Measurements from ENCODE around the gene RHBDD1. TPM values are rescaled to one million over a fixed set of nuclear protein-coding genes. Genes with fewer than 3 reads are reported as not detected.
A peak's percentile ranks its signal among the peaks of the same experiment; 100 is the strongest.

The RHBDD1 gene
- total RNA-seq, 1 donor from 2014 or later, result 31.3 TPM

GRCh38 chr2:226983895-226984749 lies 148.3 kb downstream of the RHBDD1 start:
- DNase-seq (ENCODE audit: low read depth), result no peak

GRCh38 chr2:226984750-226985582 lies 149.1 kb downstream of the RHBDD1 start:
- DNase-seq (ENCODE audit: low read depth), result peak; percentile 75

DNA sequence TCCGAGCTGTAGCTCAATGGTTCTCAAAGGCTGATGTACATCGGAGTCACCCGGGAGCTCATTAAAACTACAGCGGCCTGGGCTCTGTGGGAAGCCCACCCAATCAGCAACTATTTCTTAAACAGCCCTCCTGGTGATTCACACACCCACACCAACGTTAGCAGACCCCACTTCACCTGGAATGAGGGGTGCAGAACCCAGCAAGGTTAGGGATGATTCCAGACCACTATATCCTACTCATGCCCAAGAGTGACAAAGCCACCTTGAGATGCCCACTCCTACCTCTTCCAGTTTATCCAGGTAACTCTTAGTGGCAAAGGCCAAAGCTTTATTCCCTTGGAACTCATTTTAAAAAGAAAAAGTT lies 149.7 kb downstream of the RHBDD1 start:
- no peak for DNase-seq (ENCODE audit: low read depth)

GRCh38 chr2:226991663-226992062 lies 155.8 kb downstream of the RHBDD1 start:
- no peak for DNase-seq (ENCODE audit: low read depth)

DNA sequence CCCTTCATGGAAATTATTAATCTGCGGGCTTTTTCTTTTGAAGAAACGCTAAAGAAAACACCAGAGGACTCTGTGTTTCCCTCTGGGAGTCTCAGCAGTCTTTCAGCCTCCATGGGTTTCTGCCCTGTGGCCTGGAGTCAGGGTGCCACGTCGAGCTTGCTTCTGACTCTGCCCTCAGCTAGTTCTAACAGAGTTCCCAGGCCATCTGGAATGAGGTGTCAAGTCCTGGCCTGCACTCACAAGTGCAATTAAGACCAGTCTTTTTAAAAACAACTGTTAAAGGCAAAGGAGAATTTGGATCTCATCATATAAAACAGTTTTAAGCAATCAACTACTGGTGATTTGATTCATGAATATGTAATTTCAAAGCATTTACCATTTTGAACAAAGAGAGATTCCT lies 157.3 kb downstream of the RHBDD1 start:
- DNase-seq (ENCODE audit: low read depth), result no peak

GRCh38 chr2:226994775-226995174 lies 158.9 kb downstream of the RHBDD1 start:
- no peak for DNase-seq (ENCODE audit: low read depth)

- DNase-seq (ENCODE audit: low read depth), result peak; percentile 54
These were observed 159.8 kb downstream of the RHBDD1 start for GRCh38 chr2:226995625-226996041.

DNA sequence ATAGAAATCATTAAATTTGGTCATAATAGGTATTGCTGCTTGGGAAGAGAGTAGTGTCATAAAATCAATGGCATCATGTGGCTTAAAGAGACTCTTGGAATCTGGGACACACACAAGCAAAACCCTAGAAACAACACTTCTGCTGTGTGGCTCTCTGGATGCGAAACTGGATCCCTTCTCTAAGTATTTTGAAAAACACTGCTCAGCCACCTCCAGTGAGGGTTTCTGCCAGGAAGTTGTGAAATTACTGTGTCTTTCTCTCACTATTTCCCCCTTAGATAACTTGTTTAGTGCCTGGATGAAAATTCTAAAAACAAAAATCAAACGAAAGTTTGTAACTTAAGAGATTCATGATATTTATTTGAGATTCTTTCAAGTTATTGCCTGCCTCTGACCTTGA lies 163.8 kb downstream of the RHBDD1 start:
- no peak for DNase-seq (ENCODE audit: low read depth)

DNA sequence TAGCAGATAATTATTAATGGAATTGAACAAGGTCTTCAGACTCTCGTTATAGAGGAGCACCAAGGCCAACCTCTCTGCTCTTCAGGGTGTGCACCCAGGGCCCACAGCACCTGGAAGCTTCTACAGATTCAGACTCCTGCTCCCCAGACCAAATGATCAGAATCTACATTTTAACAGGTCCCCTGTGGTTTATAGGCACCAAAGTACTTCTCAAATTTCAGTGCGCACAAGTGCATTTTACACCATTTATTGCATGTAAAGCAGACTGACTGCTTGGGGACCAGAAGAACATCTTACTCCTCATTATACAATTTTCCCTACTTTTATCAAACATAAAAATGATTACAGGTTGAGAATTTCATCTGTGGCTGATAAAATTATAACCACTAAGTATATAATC lies 164.3 kb downstream of the RHBDD1 start:
- no peak for DNase-seq (ENCODE audit: low read depth)

DNA sequence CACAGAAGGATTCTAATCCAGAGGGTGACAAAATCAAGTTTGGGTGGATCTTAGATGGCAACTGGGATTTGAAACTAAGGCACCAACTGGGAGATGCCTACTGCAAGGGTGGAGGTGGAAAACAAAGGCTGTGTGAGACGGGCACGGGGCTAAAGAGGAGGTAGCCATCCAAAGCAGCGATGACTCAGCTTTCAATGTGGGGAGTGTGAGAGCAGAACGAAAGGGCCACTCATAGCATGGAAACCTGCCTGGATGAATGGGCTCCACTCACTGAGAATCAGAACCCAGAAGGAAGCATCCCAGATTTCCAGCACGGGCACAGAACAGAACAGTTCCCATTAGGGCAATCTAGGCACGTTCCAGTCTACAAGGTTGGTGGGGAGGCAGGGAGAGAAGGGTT lies 168.6 kb downstream of the RHBDD1 start:
- DNase-seq (ENCODE audit: low read depth), result peak; percentile 6

- no peak for DNase-seq (ENCODE audit: low read depth)
These were observed 170.5 kb downstream of the RHBDD1 start for GRCh38 chr2:227006189-227006897.

GRCh38 chr2:227007148-227007547 lies 171.3 kb downstream of the RHBDD1 start:
- no peak for DNase-seq (ENCODE audit: low read depth)

- no peak for DNase-seq (ENCODE audit: low read depth)
These were observed 172.1 kb downstream of the RHBDD1 start for GRCh38 chr2:227007940-227008339.

GRCh38 chr2:227010433-227010832 lies 174.6 kb downstream of the RHBDD1 start:
- peak; percentile 36 for DNase-seq (ENCODE audit: low read depth)

DNA sequence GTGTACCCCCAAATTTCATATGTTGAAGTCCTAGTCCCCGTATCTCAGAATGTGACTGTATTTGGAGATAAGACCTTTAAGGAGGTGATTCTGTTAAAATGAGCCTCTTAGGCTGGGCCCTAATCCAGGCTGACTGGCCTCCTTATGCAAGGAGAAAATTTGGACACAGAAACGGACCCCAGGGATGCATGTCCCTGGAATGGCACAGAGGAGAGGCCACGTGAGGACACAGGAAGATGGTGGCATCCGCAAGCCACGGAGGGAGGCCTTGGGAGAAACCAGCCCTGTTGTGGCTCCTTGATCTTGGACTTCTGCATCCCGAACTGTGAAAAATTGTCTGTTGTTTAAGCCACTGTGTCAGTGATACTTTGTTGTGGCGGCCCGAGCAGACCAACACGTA lies 177.5 kb downstream of the RHBDD1 start:
- no peak for DNase-seq (ENCODE audit: low read depth)

- DNase-seq (ENCODE audit: low read depth), result no peak
These were observed 178.0 kb downstream of the RHBDD1 start for GRCh38 chr2:227013881-227014280.

DNA sequence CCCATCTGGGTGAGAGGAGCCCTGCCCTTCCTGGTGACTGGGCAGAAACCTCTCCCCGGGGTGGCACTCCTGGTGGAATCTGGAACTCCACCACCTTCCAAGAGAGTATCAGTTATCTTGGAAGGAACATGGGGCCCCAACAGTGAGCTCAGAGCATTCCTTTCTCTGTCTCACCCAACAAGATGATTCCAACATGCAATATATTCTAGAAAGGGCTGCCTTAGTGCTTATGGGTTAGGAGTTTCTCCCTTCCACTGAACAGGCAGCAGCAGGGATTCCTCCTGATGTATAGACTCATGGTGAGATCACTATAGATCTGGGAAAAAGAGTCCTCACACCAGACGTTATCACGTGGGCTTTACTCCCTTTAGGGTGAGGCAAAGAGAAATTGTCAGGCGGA lies 181.0 kb downstream of the RHBDD1 start:
- DNase-seq (ENCODE audit: low read depth), result no peak

- no peak for DNase-seq (ENCODE audit: low read depth)
These were observed 184.6 kb downstream of the RHBDD1 start for GRCh38 chr2:227020416-227020815.

DNA sequence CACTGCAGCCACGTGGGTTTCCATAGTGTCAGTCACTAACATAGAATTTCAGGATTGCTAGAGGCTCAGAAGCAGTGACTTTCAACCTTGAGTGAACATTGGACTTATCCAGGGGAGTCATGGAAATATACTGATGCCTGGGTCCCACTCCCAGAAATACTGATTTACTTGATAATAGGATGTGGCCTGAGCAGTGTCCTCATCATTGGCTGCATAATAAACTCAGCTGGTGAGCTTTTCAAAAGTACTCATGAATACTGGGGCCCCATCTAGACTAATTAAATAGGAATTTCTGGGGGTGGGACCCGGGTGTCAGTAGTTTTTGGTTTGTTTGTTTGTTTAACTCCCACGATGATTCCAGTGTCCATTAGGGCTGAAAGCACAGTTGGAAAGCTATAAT lies 186.8 kb downstream of the RHBDD1 start:
- DNase-seq (ENCODE audit: low read depth), result peak; percentile 6

DNA sequence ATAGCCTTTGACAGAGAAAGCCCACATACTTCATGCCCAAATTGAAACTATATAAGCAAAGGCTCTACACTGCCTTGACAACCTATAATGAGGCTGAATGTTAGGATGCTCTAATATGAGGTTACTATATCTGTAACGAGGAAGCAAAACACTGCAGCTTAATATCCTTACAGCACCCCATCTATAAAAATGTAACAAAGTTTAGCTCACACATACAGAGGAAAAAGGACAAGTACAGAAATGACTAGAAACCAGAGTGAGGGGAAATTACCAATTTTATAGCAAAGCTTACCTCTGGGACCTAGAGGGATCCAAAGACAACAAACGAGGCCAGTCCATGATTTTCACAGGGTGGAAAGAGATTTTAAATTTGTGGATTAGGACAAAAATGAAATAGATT lies 189.7 kb downstream of the RHBDD1 start:
- DNase-seq (ENCODE audit: low read depth), result no peak

- no peak for DNase-seq (ENCODE audit: low read depth)
These were observed 193.7 kb downstream of the RHBDD1 start for GRCh38 chr2:227029426-227030105.

DNA sequence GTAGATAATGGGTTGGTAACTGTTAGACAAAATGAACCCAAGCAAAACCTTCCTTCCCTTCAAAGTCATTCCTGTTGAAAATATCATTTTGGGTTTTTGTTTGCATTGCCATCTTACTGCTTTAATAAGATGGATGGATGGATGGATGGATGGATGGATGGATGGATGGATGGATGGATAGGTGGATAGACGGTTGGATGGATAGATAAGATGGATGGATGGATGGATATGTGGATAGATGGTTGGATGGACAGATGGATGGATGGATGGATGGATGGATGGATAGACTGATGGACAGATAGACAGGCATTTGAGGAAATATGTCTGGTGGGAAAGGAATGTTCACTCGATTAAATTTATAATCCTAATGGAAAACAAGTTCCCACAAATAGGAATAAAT lies 194.9 kb downstream of the RHBDD1 start:
- no peak for DNase-seq (ENCODE audit: low read depth)
